Activated CD4-positive, alpha-beta T cell treated with anti-CD3 and anti-CD28 coated beads, Interleukin-2, amount 50 U/mL, for 1 hour (primary cell): ENCODE results near the gene FIP1L1.

Experiments
- DNase-seq: peaks from one replicate; pipeline ENCODE4 v3.0.0-alpha.2; 2020

FIP1L1 gene

GRCh38 chr4:53507058-53507457 lies 129.6 kb downstream of the FIP1L1 start:
- no peak for DNase-seq

DNA sequence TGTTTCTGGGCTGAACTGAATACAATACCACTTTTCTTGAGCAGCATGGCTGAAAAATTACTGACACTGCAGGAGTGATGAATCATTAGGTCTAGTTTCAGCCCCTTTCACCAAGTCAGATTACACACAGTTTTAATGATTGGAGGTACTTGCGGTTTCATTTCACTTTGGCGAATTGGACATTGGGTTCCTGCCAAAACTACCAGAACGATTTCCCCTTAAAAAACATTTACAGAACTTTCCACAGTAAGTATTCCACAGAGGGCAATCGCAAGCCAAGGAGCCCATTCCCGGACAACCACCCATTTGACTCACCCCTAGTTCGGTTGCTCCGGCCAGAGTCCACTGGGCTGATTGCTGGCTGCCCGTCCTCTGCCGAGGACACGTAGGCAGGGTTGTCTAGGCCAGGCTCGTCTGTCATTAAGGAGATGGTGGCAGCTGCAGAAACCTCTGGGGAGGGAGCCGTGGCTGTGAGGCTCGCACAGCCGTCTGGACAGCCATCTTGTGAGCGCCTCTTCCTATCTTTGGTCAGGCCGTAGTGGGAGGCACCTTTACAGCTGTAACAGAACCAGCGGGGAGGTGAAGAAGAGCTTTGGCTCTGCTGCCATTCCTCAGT lies 130.3 kb downstream of the FIP1L1 start:
- no peak for DNase-seq

- no peak for DNase-seq
These were observed 131.0 kb downstream of the FIP1L1 start for GRCh38 chr4:53508446-53508845.

GRCh38 chr4:53510321-53510720 lies 132.9 kb downstream of the FIP1L1 start:
- no peak for DNase-seq
